Fibroblast of lung (primary cell): ENCODE results near the gene KRTAP4-6.

Experiments
- CTCF ChIP-seq, 2 donors: IDR thresholded peaks in 1 of 2; conservative IDR thresholded peaks in 1 of 2; 1 replicate in 1 of 2; 2 replicates in 1 of 2; pipeline ENCODE4 v1.5.1; 2011 to 2012; ENCODE audit warnings: low read length in 2 of 2, control low read depth in 1 of 2, inconsistent platforms in 1 of 2, low read depth in 1 of 2, mild to moderate bottlenecking in 1 of 2
- EZH2 ChIP-seq: IDR thresholded peaks from 2 replicates; pipeline ENCODE4 v1.5.1; 2012; ENCODE audit warnings: low read length, control low read depth, mild to moderate bottlenecking; ENCODE audit errors: missing control alignments

- TF ChIP-seq CTCF (conservative IDR thresholded peaks at IDR 0.05 in 1 of 2, IDR thresholded peaks at IDR 0.05 in 1 of 2; ENCODE audit: low read depth in 1 of 2, low read length in 2 of 2) (no peak), EZH2 (no peak)
Observed at GRCh38 chr17:41160648-41161047, 20.3 kb upstream of the KRTAP4-6 start, which contains the start of gene KRTAP4-4.
